IPS-NIHi7 (cell line): ENCODE results near the gene TANGO2.

ENCODE experiments used
- DNase-seq: peaks from one replicate; pipeline ENCODE4 v3.0.0; 2012; ENCODE audit warnings: mixed read lengths; ENCODE audit errors: extremely low spot score

TANGO2 gene

DNA sequence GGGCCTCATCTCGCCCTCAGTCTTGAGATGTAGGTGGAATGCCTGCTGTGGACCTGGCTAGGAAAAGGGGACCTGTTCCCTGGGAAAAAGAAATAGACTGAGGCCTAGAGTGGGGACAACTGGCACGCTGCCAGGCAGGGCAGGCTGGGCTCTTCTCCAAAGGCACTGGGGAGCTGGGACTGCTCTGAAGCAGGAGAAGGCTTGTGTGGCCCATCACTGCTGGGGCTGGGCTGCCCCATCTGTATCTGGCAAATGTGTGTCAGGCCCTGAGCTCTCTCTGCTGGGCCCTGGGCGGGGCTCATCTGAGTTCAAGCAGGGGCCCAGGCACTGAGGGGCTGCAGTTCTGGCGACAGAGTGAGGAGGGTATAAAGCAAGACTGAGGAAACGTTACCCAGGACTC is 37.2 kb upstream of the TANGO2 start:
- no peak for DNase-seq

DNA sequence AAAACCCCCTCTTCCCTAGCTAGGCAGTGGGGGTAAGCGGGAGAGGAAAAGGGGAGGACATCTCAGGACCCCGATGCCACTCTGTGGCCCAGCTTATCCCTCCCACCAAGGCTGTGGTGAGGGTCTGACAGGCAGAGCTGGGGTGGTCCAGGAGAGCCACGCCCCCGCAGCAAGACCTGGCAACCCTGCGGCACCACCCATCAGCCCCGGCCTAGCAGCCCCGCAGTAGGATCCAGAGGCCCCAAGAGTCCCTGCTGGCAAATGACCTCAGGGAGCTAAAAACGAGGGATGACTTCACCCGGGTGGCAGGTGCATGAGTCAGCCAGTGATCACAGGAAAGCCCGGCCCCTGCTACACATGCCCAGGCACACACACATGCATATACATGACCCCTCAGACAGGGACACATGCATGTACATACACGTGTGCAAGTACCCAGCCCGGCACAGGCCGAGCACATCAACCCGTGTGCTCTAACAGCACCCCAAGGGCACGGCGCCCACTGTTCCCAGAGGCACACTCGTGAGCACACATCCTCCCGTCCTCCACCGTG is 36.6 kb upstream of the TANGO2 start:
- no peak for DNase-seq

DNA sequence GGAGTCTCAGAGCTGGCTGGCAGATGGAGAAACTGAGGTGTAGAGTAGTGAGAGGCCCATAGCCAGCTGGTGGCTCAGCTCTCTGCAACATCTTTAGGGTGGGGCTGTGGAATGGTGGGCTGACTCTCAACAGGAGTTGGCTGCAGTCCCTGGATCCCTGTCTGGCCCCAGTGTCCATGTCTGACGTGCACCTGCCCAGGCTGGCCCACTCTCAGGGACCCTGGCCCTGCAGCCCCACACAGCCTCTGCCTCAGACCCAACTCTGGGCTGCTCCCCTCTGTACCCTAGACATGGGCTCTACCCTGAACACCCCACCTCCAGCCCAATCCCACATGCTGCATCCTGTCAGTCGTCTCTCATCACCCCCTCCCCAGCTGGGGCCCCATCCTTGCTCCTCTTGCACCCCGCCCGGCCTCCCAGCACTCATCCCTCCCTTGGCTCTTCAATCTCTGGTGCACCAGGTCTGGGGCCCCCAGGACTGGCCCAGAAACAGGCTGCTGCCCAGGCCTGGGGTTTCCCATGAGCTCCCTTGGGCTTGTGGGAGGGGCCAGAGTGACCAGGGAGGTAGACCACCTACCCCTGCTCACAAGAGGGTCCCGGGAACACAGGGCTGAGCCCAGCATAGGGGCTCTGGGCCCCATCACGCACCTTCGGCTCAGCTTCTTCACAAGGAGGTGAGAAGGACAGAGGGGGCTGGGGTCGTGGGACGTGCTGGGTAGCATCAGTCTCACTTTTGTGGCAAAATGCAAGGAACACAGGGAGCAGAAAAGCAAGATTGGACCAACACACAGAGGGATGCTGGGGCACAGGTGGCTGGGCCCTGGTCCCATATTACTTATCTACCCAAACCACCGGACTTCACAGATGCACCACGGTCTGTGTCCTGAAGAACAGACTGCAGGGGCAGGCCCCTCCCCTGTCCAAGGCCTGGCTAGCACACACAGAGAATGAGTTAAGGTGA is 35.8 kb upstream of the TANGO2 start:
- DNase-seq = no peak

DNA sequence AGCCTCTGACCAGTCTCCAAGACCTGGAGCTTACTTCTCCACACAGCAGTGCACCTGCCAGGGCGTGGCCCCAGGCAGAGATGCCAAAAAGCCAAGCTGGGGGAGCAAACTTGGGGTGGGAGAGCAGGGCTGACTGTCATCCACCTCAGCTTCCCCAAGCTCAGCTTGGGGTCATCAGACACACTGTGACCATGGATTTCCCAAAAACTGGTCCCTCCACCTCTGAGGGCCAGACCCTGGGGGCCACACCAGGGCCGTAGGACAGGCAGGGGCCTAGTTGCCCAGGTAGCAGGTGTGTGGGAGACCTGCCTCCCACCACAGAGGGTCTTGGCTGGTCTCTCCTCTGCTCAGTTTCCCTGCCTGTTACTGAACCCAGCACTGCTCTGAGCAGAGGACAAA is 34.9 kb upstream of the TANGO2 start:
- DNase-seq = no peak

DNA sequence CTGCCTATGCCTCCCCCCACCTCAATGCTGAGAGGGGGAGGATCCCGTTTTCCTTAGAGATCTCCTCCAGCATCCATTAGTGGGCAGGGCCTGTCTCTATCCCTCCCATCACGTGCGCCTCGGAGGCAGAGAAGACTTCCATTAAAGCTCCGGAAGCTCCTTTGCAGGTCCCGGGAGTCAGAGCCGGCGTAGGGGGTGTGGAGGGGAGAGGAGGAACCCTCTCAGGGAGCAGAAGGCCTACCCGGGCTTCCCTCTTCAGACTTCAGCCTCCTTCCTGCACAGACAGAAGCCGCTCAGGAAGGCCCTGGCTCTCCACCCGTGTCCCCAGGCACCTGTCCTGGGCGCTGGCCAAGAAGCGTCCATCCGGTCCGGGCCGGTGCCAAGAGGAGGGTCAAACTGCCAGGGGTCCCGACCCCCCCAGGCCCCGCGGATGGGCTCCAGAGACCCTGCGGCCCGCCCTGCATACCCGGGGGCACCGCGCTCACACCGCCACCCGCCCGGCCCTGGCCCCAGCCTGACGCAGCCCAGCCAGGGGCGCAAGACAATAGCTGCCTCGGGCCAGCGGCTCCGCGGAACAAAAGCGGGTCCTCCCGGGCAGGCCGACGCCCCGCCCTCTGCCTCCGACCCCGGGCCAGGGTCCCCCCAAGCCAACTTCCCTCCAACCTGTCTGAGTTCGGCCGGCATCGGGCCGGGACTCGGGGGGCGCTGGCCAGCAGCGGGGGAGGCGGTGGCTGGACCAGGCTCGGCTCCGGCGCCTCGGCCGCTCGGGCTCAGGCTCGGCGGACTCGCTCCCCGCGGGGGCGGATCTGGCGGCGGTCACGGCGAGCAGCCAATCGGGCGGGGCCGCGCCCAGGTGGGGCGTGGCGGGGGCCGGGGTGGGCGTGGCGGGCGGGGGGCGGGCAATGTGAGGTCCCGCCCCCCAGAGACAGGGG is 34.2 kb upstream of the TANGO2 start:
- DNase-seq = peak; percentile 99

DNA sequence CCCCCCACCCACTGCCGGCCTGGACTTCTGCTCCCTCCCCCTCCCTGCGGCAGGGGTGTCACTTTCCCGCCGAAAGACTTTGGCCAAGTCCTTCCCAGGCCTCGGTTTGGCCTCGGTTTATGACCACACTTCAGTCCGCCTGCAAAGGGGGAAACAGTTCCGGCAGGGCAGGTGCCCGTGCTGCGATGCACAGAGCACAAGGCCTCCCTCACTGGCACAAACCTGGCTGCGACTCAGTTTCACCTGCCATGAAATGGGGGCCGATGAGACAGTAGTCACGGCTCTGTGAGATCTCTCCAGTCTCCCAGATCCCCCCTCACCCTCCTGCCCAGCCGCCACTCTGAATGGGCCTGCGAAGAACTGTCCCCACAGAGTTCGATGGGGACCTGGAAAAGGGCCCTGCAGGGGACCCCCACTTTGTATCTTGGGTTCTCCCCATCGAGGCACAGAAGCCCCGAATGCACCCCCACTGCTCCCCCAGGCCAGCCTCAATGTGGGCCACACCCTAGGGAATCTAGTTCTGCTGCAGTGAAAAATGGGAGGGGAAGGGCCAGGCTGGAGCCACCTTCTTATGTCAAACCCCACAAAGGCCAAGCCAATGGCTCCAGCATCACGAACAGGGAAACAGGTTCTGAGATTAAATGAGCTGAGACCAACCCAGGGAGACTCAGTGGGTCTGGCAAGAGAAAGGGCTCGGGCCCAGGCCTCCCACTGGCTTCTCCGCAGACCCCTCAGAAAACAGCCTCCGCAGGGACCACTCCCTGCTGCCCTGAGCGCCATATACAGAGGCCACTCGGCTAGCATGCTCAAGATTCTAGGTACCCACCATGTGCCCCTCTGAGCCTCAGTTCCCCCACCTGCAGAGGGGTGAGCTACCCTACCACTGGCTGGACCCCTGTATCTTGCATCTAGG is 33.3 kb upstream of the TANGO2 start:
- no peak for DNase-seq

DNA sequence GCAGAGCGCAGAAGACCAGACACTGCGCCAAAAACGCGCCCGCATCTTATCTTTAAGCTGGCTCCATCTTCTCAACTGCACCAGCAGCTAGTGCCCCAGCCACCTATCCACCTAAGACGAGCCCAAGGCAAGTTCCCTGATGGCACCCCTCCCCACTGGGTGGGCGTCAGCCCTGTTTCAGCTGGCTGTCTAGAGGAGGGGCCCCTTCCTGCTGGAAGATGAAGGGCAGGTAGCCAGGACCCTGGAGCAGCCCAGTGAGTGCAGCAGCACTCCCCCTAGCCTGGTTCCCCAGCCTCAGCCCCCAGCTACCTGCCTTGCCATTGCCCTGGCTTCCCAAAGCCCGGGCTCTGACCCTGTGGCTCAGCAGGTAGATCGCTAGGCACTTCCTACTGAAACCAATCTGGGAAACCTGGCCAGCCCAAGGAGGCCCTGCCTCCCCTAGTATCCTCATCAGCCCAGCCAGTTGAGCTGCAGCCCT is 32.5 kb upstream of the TANGO2 start:
- DNase-seq = no peak

DNA sequence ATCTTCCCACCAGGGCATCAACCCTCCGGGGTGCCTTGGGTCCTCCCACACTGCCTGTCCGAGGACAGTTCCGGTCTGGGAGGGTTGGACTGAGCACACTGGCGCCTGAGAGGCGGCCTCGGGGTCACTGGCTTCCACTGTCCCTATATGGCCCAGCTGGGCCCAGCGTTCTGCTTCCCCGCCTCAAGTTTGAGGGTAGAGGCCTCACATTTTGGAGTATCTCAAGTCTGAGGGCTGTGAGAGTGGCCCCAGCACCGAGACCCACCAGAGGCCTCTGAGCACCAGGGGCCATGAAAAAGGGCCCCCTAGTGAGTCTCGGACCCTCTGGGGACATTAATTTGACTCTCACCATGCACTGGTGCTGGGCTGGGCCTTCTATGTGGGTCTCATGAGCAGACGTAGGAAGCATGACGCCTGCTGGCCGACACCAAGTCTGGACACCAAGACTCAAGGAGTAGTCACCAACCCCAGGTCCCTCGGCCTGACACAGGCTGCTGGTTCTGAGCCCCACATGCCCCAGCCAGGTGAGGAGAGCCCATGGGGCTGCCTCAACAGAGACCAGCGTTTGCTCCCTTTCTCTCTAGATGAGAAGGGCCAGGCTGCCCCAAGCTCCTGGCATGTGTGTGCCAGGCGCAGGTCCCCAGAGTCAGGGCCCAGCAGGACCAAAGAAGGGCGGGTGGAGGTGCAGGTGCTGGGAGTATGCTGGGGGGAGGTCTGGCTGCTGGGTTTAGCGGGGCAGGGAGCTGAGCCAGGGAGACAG is 31.8 kb upstream of the TANGO2 start:
- DNase-seq = no peak

DNA sequence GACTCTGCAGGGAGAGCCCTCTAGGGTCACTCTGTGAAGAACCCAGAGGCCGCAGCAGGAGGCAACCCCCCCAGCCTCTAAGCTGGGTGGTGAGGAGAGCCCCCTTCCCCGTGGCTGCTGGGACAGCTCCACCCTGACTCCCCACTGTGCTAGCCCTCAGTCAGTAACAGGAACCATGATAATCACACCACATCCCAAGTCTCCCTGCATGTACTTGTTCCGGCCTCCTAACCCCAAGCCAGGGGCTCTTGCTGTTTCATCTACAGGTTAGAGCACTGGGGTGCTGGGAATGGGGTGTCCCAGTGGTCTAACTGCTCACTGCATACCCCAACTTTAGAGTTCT is 31.2 kb upstream of the TANGO2 start:
- DNase-seq = no peak

DNA sequence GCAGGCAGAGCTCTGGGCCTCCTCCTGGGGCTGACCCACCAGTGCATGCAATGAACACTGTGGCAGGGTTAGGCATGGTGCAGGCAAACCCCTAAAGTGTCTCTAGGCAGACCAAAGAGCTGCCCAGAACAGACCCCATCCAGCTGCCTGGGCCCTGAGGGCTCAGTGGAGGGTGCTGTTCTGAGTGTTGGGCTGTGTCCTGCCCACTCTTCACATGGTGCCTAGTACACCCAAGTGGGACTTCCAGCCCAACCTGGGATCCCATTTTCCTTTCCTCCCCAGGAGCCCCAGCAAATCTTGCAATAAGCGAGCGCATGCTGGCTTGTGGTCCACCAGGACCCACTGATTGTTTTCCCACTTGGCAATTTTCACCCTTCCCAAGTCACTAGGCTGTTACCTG is 30.7 kb upstream of the TANGO2 start:
- DNase-seq = no peak

DNA sequence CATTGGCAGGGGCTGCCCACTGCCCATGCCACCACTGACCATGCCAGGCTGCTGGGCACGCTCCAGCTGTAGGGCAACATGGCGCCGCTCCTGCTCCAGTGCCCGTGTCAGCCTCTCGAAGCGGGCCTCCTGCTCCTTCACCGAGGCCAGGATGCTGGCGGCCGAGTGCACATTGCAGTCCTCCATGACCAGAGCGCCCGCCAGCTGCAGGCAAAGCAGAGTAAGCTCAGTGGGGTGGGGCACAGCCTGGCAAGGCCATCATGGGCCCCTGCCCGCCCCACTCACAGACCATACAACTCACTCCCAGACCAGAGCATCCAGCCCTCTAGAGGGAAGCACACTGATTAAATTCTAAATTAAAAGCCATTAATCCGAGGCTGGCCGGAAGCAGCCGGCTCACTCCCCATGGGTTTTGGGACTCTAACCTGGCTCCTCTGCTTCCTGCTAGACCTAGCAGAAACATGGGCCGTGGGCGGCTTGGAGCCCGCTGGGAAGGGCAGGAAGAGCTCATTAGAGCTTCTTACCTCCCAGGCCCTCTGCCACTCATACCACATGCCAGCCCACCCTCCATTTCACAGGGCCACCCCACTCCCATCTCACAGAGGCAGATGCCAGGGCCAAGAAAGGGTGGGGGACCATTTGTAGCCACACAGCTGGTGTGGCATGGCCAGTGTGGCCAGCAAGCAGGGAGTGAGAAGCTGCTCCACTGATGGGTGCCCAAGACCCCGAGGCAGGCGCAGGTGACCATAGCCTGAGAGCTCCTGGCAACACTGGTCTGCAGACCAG is 30.1 kb upstream of the TANGO2 start:
- no peak for DNase-seq

DNA sequence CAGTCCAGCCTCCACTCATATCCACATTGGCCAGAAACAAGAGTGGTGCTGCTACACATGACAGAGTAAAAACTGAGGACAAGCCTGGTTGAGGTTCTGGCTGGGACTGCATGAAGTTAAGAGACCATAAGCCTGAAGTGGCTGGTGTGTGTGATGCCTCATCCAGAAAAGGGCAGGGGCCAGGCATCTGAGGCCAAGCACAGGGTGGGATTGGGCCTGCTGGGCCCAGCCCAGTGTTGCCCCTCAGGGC is 29.6 kb upstream of the TANGO2 start:
- DNase-seq = no peak

DNA sequence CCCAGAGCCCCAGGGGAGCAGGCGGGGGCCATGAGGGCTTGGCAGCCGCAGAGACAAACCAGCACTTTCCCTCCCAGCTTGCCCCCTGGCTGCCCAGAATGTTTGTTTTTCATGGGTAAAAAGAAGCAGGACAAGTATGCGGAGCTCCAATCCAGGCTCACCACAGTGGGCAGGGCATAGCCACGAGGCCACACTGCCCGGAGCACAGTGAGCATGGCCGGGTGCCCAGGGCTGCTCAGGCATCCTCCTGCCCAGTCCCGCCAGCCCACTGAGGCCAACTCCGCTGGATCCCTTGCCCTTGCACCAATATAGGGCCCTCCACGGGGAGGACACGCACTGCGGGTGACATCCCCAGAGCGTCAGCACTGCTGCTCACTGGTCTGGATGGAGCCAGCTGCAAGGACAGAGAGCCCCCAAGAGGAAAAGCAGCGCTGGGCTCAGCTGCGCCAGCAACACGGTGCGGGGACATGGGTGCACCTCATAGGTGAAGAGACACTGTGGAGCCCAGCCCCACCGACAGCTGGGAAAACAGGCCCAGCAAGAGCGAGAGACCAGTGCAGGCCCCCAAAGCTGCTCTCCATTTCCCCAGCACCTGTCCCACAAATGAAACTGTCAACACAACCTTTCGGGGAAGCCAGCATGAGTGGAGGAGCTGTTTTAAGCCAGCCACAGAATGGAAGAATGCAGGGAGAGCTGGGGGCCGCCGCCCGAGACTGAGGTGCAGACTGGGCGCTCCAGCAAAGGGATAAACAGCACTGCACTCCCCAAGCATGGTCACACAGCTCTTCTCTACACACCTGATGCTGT is 29.1 kb upstream of the TANGO2 start:
- no peak for DNase-seq

DNA sequence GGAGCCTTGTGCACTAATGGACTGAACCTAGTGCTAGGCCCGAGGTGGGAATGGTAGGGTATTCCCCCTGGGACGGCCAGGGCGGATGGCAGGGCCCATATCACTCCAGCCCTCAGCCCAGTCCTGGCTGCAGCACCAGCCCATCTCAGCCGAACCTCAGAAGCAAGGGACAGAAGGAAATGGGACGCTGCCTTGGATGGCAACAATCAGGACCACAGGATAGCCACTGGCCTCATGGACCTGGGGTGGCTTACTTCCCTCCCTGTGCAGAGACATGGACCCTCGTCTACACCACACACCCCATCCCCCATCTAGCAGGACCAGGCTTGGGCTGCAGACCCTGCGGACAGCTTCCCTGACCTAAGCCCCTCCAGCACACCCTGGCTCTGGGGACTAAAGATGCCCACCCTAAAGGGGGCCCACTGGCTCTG is 28.4 kb upstream of the TANGO2 start:
- DNase-seq = no peak

DNA sequence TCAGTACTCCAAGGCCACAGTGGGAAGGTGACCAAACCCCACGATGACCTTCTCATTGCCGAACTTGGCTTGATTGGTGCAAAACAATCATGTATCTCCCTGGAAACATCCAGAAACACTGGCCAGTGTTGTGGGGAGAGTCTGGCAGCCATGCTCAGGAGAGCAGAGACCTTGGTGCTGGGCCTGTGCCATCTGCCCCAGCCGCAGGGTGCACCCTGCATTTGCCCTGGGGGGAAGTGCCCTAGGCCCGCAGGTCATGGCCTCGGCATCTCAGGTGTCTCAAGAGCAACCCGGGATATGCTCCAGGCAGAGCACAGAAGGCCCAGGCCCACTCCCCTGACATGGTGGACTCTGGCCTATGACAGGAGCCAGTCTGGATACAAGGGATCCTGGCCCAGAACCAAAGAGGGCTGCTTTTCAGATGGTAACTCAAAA is 28.0 kb upstream of the TANGO2 start:
- no peak for DNase-seq

DNA sequence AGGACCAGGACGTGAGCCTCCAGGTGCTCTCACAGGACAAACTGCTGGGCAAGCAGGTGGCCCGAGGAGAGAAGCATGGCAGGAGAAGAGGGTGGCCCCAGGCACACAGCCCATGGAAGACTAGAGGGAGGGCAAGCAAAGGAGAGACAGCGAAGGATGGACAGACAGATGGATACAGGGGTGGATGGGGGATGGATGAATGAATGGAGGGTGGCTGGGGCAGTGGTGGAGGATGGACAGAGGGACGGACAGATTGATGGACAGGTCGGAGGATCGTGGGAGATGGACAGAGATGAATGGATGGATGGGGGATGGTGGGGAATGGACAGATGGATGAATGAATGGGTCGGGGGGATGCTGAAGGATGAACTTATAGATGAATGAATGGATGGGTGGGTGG is 27.0 kb upstream of the TANGO2 start:
- no peak for DNase-seq

DNA sequence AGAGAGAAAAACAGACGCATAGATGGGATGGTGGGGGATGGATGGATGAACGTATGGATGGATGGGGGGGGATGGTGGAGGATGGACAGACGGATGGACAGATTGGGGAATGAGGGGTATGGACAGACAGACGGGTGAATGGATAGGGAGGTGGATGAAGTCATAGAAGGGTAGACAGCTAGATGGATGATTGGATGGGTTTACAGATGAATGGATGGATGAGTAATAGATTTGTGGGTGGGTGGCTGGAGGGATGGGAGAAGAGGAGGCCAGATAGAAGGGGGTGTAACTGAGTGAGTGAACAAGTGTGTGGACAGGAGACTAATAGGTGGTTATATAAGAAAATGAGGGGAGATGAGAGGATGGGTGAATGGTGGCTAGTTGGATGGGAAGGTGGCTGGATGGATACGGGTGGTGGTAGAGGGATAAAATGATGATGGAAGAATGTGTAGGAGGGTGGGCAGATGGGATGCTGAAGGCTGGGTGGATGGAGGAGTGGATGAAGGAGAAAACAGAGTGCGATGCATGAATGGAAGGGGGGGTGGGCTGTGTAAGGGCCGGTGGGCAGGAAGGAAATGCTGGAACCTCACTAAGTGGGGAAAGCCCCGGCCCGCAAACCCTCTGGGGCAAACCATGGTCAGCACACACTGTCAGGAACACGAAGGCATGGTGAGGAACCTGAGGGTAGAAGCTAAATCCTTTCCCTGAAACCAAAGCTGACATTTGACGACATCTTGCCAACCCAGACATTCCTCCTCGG is 25.9 kb upstream of the TANGO2 start:
- DNase-seq = no peak

DNA sequence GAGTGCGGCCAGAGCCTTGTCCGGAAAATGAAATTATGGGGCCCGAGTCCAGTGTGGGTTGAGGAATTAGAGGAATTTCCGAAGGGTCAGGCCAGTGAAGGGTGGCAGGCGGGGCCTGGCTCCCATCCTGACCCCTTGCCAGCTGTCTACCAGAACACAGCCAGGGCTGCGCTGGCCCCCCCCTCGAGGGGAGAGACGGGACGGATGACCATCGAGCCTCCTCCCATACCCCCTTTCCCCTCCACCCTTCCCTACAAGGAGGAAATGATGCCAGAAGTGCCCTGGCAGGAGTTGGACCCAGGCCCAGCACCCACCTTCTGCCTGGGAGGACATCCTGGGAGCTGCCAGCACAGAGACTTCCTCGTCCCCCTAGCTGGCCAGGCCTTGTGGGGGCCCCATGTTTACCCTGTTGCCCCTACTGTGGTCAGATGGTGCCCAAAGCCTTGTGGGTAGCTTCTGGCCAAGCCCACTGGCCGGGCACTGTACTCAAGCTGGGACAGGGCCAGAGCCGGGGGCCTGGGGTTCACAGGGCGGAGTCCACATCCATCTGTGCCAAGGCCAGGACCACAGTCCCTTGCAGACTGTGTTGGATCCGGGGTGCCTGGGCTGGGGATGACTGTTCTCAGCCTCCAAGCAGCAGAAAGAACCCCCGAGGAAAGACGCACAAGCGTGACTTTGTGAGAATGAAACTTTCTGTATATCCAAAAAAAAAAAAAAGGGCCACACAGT is 25.1 kb upstream of the TANGO2 start:
- DNase-seq = no peak
